Ishikawa (cell line): ENCODE data around the gene HS3ST5.

Experiments used
- CREB1 ChIP-seq: IDR thresholded peaks from 2 replicates; pipeline ENCODE4 v1.6.1; 2012; ENCODE audit warnings: low read depth
- EP300 ChIP-seq: IDR thresholded peaks from 2 replicates; pipeline ENCODE4 v1.6.1; 2012; ENCODE audit warnings: borderline replicate concordance
- MAX ChIP-seq: IDR thresholded peaks from 2 replicates; pipeline ENCODE4 v1.6.1; 2012
- RAD21 ChIP-seq: IDR thresholded peaks from 2 replicates; pipeline ENCODE4 v1.6.1; 2012; ENCODE audit warnings: low read depth
- REST ChIP-seq: IDR thresholded peaks from 2 replicates; pipeline ENCODE4 v1.6.1; 2012; ENCODE audit warnings: low read depth, mild to moderate bottlenecking
- TCF12 ChIP-seq: IDR thresholded peaks from 2 replicates; pipeline ENCODE4 v1.6.1; 2012; ENCODE audit warnings: low read depth
- USF1 ChIP-seq: IDR thresholded peaks from 2 replicates; pipeline ENCODE4 v1.6.1; 2012

- TF ChIP-seq RAD21 (no peak), USF1 (no peak), CREB1 (no peak), MAX (no peak), REST (no peak), EP300 (no peak), TCF12 (no peak)
Observed at GRCh38 chr6:114085211-114085610, 257.6 kb downstream of the HS3ST5 start.
